LNCaP clone FGC (cell line): ENCODE results near the gene AKAP13.

Experiments
- DNase-seq: peaks from one replicate; pipeline ENCODE4 v3.0.0-alpha.2; 2011; ENCODE audit warnings: low read depth
- H3K4me3 ChIP-seq: 2 replicates; pipeline ENCODE4 v1.5.1; 2011; ENCODE audit warnings: mild to moderate bottlenecking, low read depth, low read length, control low read depth
- TF ChIP-seq, protein P1 (sequence below): IDR thresholded peaks from 2 replicates; pipeline ENCODE4 v1.5.1; 2012; ENCODE audit warnings: mild to moderate bottlenecking; ENCODE audit not compliant: control insufficient read depth, insufficient read depth; ENCODE audit errors: extremely low read depth

The AKAP13 gene

DNA sequence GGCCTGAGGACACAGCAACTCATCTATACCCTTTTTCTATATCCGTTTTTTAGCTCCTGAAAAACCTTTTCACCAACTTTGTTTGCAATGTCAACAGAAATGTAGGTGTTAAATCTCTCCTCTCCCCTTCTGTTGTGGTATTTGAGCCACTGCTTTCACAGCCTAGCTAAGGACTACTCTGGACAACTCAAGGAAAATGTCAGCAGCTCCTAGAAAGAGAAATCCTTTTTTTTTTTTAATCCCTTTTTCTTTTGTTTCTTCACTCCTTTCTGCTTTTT, 237.8 kb downstream of the AKAP13 start:
- DNase-seq: no peak
- no peak overlapping the region for H3K4me3 ChIP-seq
- TF ChIP-seq, protein P1, sequence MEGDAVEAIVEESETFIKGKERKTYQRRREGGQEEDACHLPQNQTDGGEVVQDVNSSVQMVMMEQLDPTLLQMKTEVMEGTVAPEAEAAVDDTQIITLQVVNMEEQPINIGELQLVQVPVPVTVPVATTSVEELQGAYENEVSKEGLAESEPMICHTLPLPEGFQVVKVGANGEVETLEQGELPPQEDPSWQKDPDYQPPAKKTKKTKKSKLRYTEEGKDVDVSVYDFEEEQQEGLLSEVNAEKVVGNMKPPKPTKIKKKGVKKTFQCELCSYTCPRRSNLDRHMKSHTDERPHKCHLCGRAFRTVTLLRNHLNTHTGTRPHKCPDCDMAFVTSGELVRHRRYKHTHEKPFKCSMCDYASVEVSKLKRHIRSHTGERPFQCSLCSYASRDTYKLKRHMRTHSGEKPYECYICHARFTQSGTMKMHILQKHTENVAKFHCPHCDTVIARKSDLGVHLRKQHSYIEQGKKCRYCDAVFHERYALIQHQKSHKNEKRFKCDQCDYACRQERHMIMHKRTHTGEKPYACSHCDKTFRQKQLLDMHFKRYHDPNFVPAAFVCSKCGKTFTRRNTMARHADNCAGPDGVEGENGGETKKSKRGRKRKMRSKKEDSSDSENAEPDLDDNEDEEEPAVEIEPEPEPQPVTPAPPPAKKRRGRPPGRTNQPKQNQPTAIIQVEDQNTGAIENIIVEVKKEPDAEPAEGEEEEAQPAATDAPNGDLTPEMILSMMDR: no peak

GRCh38 chr15:85618956-85619491, 238.6 kb downstream of the AKAP13 start:
- no peak for DNase-seq
- TF ChIP-seq, protein P1: no peak
- H3K4me3 ChIP-seq: no peak overlapping the region

- no peak overlapping the region for H3K4me3 ChIP-seq
- DNase-seq: no peak
- TF ChIP-seq, protein P1: no peak
Measured at GRCh38 chr15:85619992-85620689, 239.7 kb downstream of the AKAP13 start.

DNA sequence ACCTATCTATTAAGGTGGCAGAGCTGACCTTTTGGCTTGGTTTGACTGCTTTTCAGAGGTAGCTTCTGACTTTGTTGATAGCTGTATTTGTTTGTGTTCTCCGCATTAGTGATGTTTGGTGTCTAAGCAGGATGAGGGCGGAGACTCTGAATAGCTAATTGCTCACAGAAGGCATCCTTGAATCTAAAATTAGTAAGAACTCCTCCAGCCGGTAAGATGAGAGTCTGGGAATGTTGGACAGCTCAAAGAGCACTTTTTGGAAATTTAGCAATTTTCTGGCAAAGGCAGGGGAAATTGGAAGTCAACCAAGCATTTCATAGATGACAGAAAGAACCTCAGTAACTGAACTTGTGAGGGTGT, 240.3 kb downstream of the AKAP13 start:
- no peak for DNase-seq
- H3K4me3 ChIP-seq: no peak overlapping the region
- TF ChIP-seq, protein P1: no peak

GRCh38 chr15:85621094-85621493, 240.7 kb downstream of the AKAP13 start:
- TF ChIP-seq, protein P1: no peak
- no peak overlapping the region for H3K4me3 ChIP-seq

GRCh38 chr15:85622221-85622831, 241.9 kb downstream of the AKAP13 start:
- H3K4me3 ChIP-seq: no peak overlapping the region
- DNase-seq: no peak
- TF ChIP-seq, protein P1: no peak

More at GRCh38 chr15:85621094-85621493, 240.7 kb downstream of the AKAP13 start:
- no peak for DNase-seq
